Thymus (tissue), 11 donors: Measurements from ENCODE around the gene TNNC2. TPM values are rescaled to one million over a fixed set of nuclear protein-coding genes. Genes with fewer than 3 reads are reported as not detected.

Experiments
- DNase-seq, 9 donors: peaks; one replicate each; pipeline ENCODE4 v3.0.0-alpha.2; 2013; ENCODE audit warnings: low spot score in 9 of 9, low read depth in 6 of 9, missing footprints in 1 of 9
- H3K27ac ChIP-seq, 2 donors: one replicate each; pipeline ENCODE4 v1.5.1; 2013; ENCODE audit warnings: control low read depth in 1 of 2, low read depth in 1 of 2, low read length in 1 of 2, mild to moderate bottlenecking in 1 of 2, moderate library complexity in 1 of 2
- H3K27me3 ChIP-seq, 2 donors: one replicate each; pipeline ENCODE4 v1.5.1; 2013; ENCODE audit warnings: low read length in 1 of 2; ENCODE audit not compliant: control insufficient read depth in 2 of 2, insufficient read depth in 1 of 2
- H3K36me3 ChIP-seq, 2 donors: one replicate each; pipeline ENCODE4 v1.5.1; 2013; ENCODE audit warnings: low read length in 1 of 2, mild to moderate bottlenecking in 1 of 2, moderate library complexity in 1 of 2; ENCODE audit not compliant: control insufficient read depth in 2 of 2, insufficient read depth in 2 of 2
- H3K4me1 ChIP-seq, 2 donors: one replicate each; pipeline ENCODE4 v1.5.1; 2013; ENCODE audit warnings: low read length in 2 of 2; ENCODE audit not compliant: control insufficient read depth in 2 of 2, insufficient read depth in 2 of 2
- H3K4me3 ChIP-seq, 2 donors: one replicate each; pipeline ENCODE4 v1.5.1; 2013; ENCODE audit warnings: low read length in 2 of 2, control low read depth in 1 of 2, mild to moderate bottlenecking in 1 of 2
- H3K9me3 ChIP-seq, 2 donors: one replicate each; pipeline ENCODE4 v1.5.1; 2013; ENCODE audit warnings: low read length in 1 of 2, mild to moderate bottlenecking in 1 of 2; ENCODE audit not compliant: control insufficient read depth in 2 of 2, insufficient read depth in 1 of 2
- WGBS: extraction: QIAGEN DNeasy Blood & Tissue Kit; methylation state at CpG from one replicate; pipeline ENCODE4 v1.1.7; 2013; 5-methylcytosine and 5-hydroxymethylcytosine counted together
- polyA plus RNA-seq: library from polyadenylated mRNA; stranded (reverse); fragments of 200-250 nt; gene quantifications from one replicate; pipeline ENCODE4 v1.2.3, GENCODE V29; 2013
- total RNA-seq: library from RNA; stranded (reverse); fragments of 120-200 nt; gene quantifications from one replicate; pipeline ENCODE4 v1.2.4, GENCODE V29; 2013
- donor health status: healthy.

The TNNC2 gene
- total and polyA plus RNA-seq, 2 donors: 2.4 to 12.6 TPM

DNA sequence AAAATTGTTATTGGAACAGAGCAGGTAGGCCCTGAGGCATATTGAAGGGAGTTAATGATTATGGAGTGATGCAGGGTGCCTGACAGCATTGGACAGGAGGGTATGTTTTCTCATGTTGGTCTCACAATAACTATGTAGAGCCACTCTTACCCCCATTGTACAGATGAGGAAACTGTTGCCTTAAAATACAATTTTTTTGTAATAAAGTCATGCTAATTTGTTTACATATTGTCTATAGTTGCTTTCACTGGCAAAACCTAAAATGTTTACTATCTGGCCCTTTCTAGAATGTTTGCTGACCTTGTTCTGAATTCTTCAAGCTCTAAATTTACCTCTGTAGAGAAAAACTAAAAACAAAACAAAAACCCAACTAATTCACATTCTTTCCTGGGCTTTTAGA lies 24.4 kb upstream of the TNNC2 start:
- DNase-seq: no peak
- H3K27ac ChIP-seq: no peak overlapping the region
- no peaks in the 10 kb centered on the region for H3K27me3 ChIP-seq
- H3K4me1 ChIP-seq: peaks cover 9 to 13% of the 10 kb centered on the region in 2 donors
- H3K9me3 ChIP-seq: no peaks in the 10 kb centered on the region
- H3K4me3 ChIP-seq: no peak overlapping the region
- peaks cover 23 to 39% of the 10 kb centered on the region in 2 donors for H3K36me3 ChIP-seq

DNA sequence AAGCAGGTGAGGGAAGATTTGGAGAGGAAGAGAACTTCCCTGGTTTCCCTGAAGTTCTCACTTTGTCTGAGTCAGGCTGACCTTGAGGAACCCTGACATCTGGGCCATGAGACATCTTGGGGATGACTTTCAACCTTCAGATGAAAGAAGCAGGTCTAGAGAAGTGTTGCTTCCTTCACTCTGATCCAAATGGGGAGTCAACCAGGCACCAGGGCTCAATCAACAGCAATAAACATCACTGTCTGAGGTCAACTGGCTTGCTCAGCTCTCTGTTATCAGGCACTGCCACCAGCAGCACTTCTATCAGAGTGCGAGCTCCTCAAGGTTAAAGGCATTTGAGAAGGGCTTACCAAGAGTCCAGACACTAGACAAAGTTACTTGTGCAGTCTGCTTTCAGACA lies 23.8 kb upstream of the TNNC2 start:
- Histone ChIP-seq H3K4me1 (peaks cover 3 to 8% of the 10 kb centered on the region in 2 donors), H3K36me3 (peaks cover 29 to 45% of the 10 kb centered on the region in 2 donors), H3K4me3 (no peak overlapping the region), H3K9me3 (no peaks in the 10 kb centered on the region), H3K27me3 (no peaks in the 10 kb centered on the region), H3K27ac (no peak overlapping the region)
- no peak for DNase-seq
- WGBS: 99% methylated on average over 1 of the region's 1 CpG

DNA sequence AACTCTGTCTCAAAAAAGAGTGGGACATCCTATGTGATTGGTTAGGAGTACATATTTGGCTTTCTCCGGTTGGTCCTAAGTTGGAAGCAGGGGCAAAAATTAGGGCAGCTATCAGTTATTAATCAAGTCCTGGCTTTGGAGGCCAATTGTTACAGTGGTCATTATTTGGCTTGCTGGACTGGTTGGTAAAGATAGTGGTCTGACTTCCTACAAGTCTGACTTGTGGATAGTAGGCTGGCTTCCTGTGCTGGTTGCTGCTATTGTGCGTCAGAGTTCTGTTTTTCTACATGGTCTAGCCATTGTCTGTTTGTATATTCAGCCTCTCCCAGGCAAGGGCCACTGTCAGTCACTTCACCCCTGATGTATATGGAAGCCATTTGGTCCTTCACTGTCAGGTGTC lies 23.1 kb upstream of the TNNC2 start:
- H3K36me3 ChIP-seq: peaks cover 36 to 50% of the 10 kb centered on the region in 2 donors
- H3K27ac ChIP-seq: no peak overlapping the region
- H3K4me3 ChIP-seq: no peak overlapping the region
- no peaks in the 10 kb centered on the region for H3K27me3 ChIP-seq
- H3K4me1 ChIP-seq: peaks cover 0 to 4% of the 10 kb centered on the region in 2 donors
- WGBS: 99% methylated on average over 2 of the region's 2 CpGs
- no peak for DNase-seq
- H3K9me3 ChIP-seq: no peaks in the 10 kb centered on the region

DNA sequence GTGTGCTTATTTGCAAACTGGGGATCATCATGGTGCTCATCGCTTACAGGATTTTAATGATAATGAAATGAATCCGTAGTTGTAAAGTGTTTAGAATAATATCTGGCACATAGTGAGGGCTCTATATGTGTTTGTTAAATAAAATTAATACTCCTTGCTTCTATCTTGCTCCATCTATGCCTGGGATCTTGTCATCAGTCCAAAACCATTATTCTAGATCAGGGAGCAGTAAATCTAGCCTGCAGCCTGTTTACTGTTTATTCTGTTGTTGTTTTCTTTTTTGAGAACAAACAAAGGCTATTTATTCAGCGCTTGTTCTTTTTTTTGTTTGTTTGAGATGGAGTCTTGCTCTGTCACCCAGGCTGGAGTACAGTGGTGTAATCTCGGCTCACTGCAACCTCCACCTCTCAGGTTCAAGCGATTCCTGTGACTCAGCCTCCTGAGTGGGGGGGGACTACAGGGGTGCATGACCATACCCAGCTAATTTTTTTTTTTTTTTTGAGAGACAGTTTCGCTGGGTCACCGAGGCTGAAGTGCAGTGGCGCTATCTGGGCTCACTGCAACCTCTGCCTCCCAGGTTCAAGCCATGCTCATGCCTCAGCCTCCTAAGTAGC lies 22.0 kb upstream of the TNNC2 start:
- Histone ChIP-seq H3K9me3 (no peaks in the 10 kb centered on the region), H3K27me3 (no peaks in the 10 kb centered on the region), H3K4me3 (no peak overlapping the region), H3K4me1 (no peaks in the 10 kb centered on the region), H3K36me3 (peaks cover 39 to 51% of the 10 kb centered on the region in 2 donors), H3K27ac (no peak overlapping the region)
- DNase-seq: no peak
- 97% methylated on average over 8 of the region's 8 CpGs for WGBS

DNA sequence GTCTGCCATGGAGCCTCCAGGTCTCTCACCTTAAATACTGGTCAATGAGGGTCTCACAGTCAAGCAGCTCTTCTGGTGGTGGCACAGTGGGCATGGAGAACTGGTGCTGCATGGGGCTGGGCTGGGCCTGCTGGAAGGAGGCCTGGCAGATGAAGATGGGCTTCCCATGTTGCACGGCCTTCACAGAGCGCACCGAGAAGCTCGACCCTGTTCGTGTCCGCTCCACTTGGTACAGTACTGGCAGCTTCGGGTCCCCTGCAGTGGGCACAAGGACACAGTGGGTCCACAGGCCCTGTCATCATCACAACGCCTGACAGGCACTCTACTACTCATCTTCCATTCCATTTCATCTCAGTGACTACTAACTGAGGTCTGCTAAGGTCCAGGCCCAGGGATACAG lies 21.3 kb upstream of the TNNC2 start:
- no peaks in the 10 kb centered on the region for H3K4me1 ChIP-seq
- WGBS: 98% methylated on average over 8 of the region's 8 CpGs
- DNase-seq: no peak
- H3K4me3 ChIP-seq: no peak overlapping the region
- H3K27me3 ChIP-seq: no peaks in the 10 kb centered on the region
- H3K27ac ChIP-seq: no peak overlapping the region
- H3K9me3 ChIP-seq: no peaks in the 10 kb centered on the region
- peaks cover 43 to 58% of the 10 kb centered on the region in 2 donors for H3K36me3 ChIP-seq

DNA sequence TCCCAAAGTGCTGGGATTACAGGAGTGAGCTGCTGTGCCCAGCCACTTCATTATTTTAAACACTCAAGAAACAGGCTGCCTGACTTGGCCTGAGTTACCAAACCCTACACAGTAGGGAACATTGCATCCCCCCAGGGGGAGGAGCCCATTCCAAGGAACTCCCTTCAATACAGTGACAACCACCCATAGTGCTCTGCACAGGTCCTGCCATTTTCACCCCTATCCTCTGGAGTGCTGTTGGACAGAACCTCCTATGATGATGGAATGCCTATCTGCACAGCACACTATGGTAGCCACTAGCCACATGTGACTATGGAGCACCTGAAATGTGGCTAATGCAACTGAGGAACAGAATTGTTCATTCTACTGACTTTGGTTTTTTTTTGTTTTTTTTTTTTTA lies 18.3 kb upstream of the TNNC2 start:
- Histone ChIP-seq H3K27me3 (no peaks in the 10 kb centered on the region), H3K36me3 (peaks cover 60 to 76% of the 10 kb centered on the region in 2 donors)
- DNase-seq: no peak

DNA sequence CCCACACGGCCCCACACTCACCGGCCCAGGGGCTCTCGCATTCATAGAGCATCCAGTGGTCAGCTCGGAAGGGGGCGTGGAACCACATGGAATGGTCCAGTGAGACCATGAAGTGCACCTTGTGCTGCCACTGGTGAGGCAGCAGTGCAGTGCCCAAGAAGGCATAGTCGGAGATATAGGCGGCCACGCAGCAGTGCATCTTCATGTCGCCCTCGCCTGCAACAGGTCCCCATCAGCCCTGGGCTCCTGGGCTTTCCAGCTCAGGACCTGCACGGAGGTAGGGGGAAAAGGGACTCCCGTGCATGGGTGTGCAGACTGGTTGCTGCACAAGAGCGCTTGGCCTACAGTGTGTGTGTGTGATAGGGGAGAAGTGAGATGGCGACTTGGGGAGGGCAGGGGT lies 16.4 kb upstream of the TNNC2 start:
- whole genome bisulfite sequencing: 98% methylated on average over 14 of the region's 14 CpGs
- no peak for DNase-seq
- Histone ChIP-seq H3K27me3 (no peaks in the 10 kb centered on the region), H3K4me3 (no peak overlapping the region), H3K36me3 (peaks cover 55 to 74% of the 10 kb centered on the region in 2 donors), H3K9me3 (no peaks in the 10 kb centered on the region), H3K27ac (no peak overlapping the region), H3K4me1 (no peaks in the 10 kb centered on the region)

More for the DNA sequence above, 18.3 kb upstream of the TNNC2 start:
- Histone ChIP-seq H3K27ac (no peak overlapping the region), H3K4me3 (no peak overlapping the region), H3K4me1 (no peaks in the 10 kb centered on the region), H3K9me3 (no peaks in the 10 kb centered on the region)

DNA sequence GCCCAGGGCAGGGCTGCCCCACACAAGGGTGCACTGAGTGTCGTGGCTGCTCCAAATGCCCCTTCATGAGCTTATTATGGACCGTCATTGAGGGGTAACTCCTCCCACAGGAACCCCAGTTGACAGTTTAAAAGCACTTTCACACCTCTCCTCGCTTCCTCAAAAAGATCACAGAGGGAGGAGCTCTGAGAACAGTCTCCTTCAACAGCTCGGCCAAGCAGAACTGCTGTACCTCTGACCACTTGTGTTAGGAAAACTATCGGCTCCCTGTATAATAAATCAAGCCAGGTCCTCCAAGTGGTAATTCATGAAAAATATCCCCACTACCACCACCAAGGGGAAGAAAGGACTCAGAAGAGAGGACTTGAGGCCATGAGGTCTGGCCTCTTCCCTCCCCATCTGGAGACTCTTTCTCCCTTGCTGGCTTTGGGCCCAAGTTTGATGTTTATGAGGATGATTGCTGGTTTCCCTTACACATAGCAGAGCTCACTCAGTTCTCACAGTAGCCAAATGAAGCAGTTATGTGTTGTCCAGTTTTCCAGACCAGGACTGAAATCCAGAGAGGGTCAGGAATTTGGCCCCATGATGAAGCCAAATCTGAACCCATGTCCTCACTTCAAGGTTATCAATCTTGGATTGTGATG lies 15.2 kb upstream of the TNNC2 start:
- H3K4me3 ChIP-seq: no peak overlapping the region
- 74% methylated on average over 5 of the region's 5 CpGs for WGBS
- H3K4me1 ChIP-seq: no peaks in the 10 kb centered on the region
- no peaks in the 10 kb centered on the region for H3K9me3 ChIP-seq
- no peak overlapping the region for H3K27ac ChIP-seq
- DNase-seq: no peak
- H3K27me3 ChIP-seq: no peaks in the 10 kb centered on the region
- H3K36me3 ChIP-seq: peaks cover 52 to 63% of the 10 kb centered on the region in 2 donors

DNA sequence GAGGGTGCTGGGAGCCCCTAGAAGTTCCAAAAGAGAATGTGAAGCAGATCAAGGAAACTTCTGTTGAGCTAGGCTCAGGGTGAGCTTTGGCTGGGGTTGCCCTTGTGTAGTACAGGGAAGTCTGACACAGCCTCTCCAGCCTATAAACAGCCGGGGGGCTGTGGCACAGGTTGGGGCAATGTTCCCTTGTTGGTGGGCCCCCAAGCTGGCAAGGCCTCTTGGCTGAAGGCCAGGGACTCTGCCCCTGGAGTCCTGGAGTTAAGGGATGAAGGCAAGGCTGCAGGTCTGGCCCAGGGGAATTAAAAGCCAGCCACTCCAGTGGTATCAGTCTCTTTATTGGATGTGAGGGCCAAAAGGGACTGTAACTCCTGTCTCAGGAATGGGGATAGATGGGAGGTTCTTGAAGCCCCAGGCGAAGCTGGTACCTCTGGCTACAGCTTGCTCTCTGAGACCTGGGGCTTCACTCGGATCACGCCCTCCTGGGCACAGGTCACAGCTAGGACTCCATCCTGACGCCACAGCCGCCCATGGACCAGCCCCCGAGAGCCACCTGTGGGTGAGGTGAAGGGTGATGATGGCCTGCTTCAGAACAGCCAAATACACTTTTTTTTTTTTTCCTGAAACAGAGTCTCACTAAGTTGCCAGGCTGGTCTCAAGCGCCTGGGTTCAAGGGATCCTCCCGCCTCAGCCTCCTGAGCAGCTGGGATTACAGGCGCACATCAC lies 14.5 kb upstream of the TNNC2 start:
- Histone ChIP-seq H3K4me3 (no peak overlapping the region), H3K9me3 (no peaks in the 10 kb centered on the region), H3K36me3 (peaks cover 46 to 57% of the 10 kb centered on the region in 2 donors), H3K27ac (no peak overlapping the region), H3K4me1 (no peaks in the 10 kb centered on the region), H3K27me3 (no peaks in the 10 kb centered on the region)
- 99% methylated on average over 10 of the region's 10 CpGs for WGBS
- DNase-seq: no peak
